Right atrium auricular region (tissue), 2 donors: Measurements from ENCODE around the gene FBXW10B. TPM values are rescaled to one million over a fixed set of nuclear protein-coding genes. Genes with fewer than 3 reads are reported as not detected.
"Not testable (repeated sequence)": the region's sequence is repeated elsewhere in the genome, so short reads cannot be mapped to it uniquely, and the experiment has no call there.

ENCODE experiments used
- DNase-seq: peaks from one replicate; pipeline ENCODE4 v3.0.0-alpha.2; 2019; ENCODE audit warnings: low spot score
- H3K27ac ChIP-seq, 2 donors: fragments of 200-600 bp; sonication (generic); 1 replicate in 1 of 2; 2 replicates in 1 of 2; pipeline ENCODE4 v1.5.1; 2016 to 2019
- H3K27me3 ChIP-seq, 2 donors: fragments of 200-600 bp; sonication (generic); one replicate each; pipeline versions ENCODE4 v1.5.1 to v1.6.0; 2017 to 2019
- H3K36me3 ChIP-seq: fragments of 200-600 bp; sonication (generic); one replicate; pipeline ENCODE4 v1.5.1; 2016
- H3K4me1 ChIP-seq, 2 donors: fragments of 200-600 bp; sonication (generic); one replicate each; pipeline versions ENCODE4 v1.5.1 to v1.6.0; 2017 to 2019
- H3K4me3 ChIP-seq, 2 donors: fragments of 200-600 bp; sonication (generic); 1 replicate in 1 of 2; 2 replicates in 1 of 2; pipeline ENCODE4 v1.5.1; 2017 to 2019; ENCODE audit warnings: mild to moderate bottlenecking in 1 of 2, moderate library complexity in 1 of 2
- H3K9me3 ChIP-seq, 2 donors: fragments of 200-600 bp; sonication (generic); one replicate each; pipeline ENCODE4 v1.5.1; 2019
- total RNA-seq, 2 donors: library from RNA; depleted of rRNA; stranded (reverse); fragments of >200 nt; gene quantifications; one replicate each; pipeline ENCODE4 v1.1.0, GENCODE V29; 2016
- TF ChIP-seq, protein P1 (sequence below), 2 donors: fragments of 200-600 bp; sonication (generic); IDR thresholded peaks; one replicate each; pipeline ENCODE4 v1.5.1; 2019; ENCODE audit warnings: antibody characterized with exemption in 2 of 2

Gene FBXW10B
- total RNA-seq, 2 donors from 2014 or later = 0.63 TPM; not detected in 1

DNA sequence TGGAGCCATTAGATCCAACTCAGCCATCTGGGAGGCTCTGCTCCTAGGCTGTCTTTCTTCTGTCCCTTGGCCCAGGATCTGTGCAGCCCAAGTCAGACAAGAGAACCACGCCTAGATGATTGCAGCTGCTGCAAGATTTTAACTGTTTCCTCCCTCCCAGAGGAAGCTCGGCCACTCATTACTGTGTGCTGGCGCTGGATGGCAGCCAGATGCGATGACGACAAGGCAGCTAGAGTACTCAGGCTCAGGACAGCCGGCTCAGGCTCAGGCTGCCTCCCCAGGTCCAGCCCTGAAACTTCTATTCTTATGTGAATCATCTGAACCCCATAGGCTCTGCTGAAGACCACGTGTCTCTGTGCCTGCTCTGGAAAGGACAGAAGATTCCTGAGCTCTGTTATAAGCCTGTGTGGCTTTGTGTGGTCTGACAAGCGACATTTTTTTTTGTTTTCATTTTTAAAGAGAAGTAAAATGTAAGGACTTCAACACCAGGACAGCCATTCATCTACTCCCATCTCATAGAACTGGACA lies 32.1 kb upstream of the FBXW10B start:
- DNase-seq = peak; percentile 98
- peak overlapping the region; percentile 85 to 86 for H3K27ac ChIP-seq
- H3K36me3 ChIP-seq = no peaks in the 10 kb centered on the region
- H3K4me3 ChIP-seq = peak overlapping the region; percentile 44 to 64
- H3K27me3 ChIP-seq = no peaks in the 10 kb centered on the region
- peaks cover 0 to 32% of the 10 kb centered on the region in 2 donors for H3K4me1 ChIP-seq
- H3K9me3 ChIP-seq = no peaks in the 10 kb centered on the region
- TF ChIP-seq, protein P1, sequence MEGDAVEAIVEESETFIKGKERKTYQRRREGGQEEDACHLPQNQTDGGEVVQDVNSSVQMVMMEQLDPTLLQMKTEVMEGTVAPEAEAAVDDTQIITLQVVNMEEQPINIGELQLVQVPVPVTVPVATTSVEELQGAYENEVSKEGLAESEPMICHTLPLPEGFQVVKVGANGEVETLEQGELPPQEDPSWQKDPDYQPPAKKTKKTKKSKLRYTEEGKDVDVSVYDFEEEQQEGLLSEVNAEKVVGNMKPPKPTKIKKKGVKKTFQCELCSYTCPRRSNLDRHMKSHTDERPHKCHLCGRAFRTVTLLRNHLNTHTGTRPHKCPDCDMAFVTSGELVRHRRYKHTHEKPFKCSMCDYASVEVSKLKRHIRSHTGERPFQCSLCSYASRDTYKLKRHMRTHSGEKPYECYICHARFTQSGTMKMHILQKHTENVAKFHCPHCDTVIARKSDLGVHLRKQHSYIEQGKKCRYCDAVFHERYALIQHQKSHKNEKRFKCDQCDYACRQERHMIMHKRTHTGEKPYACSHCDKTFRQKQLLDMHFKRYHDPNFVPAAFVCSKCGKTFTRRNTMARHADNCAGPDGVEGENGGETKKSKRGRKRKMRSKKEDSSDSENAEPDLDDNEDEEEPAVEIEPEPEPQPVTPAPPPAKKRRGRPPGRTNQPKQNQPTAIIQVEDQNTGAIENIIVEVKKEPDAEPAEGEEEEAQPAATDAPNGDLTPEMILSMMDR (IDR thresholded peaks at IDR 0.05) = no peak

DNA sequence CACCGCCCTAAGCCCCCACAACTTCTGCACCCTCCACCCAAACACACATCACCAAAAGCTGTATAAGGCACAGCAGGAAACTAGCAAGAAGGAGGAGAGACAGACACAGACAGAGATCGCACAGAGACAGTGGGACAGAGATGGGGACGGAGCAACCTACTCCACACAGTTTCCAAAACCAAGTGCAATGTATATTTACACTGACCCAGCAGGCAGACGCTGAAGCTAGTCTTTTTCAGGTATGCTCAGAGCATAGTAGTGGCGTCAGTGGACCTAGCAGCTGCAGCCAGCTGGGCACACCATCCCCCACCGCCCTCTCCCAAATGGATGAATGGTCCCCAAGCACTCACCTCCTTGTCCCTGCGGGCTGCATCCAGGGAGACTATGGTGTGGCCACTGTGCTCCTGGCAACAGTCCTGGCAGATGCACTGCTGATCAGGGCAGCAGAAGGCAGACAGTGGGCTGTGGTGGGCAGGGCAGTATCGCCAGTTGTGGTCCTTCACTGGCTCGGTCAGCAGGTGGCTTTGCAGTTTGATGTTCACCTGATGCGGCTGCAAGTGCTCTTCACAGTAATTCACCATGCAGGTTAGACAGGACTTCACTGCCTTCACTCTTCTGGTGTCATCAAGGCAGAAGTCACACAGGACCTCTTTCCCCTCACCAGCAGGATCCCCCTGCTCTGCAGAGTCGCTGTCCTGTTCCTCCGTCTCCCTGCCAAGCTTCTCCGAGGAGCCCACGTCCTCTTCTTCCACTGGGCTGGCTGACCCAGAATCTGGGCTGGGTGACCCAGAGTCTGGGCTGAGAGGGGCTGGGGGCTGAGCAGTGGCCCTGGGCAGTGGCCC lies 31.5 kb upstream of the FBXW10B start:
- DNase-seq = no peak
- H3K4me3 ChIP-seq = peak overlapping the region; percentile 44 to 64
- peaks cover 0 to 33% of the 10 kb centered on the region in 2 donors for H3K4me1 ChIP-seq
- no peaks in the 10 kb centered on the region for H3K27me3 ChIP-seq
- no peaks in the 10 kb centered on the region for H3K36me3 ChIP-seq
- no peaks in the 10 kb centered on the region for H3K9me3 ChIP-seq
- H3K27ac ChIP-seq = peak overlapping the region; percentile 85 to 86
- TF ChIP-seq, protein P1 (IDR thresholded peaks at IDR 0.05) = no peak

DNA sequence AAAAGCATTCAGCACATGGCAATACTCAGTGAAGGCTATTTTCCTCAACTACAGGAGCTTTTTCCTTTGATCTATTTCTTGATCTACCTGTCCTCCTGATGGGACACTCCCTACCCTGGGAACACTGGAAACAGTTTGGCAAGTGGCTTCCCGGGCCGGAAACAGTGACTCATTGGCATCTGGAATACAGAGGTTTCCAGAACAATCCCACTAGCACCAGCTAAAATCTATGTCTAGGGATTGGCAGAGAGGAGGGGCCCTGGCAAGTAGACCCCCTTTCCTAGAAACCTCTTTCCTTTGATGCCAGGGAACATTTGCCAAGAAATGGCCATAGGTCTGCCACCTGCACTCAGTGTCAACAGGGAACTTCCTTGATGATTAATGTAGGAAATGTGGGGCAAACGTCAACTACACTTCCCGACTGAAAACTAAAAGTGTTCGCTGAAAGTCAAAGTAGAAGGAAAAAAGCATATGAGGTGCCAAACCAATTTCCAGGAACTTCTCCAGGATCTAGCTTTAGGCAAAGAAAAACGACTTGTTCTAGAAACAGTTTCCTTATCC lies 30.4 kb upstream of the FBXW10B start:
- peak; percentile 71 for DNase-seq
- peaks cover 0 to 42% of the 10 kb centered on the region in 2 donors for H3K4me1 ChIP-seq

DNA sequence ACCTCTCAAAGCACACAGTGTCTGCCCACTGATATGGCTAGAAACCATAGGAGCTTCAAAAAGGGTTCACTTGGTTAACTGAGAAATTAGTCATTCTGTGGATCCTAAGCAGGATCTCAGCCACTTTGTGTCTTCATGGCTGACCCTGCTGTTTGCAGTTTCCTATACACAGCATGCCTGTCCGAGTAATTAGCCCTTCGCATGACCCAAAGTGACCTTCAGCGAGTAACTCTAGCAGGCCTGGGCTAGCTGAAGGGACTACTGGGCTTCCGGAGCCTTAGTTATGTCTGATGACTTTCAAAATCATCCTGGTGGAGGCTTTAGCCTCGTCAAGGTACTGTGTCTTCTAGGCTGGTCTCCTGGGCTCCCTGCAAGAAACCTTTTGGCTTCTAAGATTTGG lies 28.9 kb upstream of the FBXW10B start:
- H3K9me3 ChIP-seq = no peaks in the 10 kb centered on the region
- H3K4me1 ChIP-seq = peaks cover 0 to 42% of the 10 kb centered on the region in 2 donors
- no peaks in the 10 kb centered on the region for H3K36me3 ChIP-seq
- H3K27me3 ChIP-seq = no peaks in the 10 kb centered on the region
- DNase-seq = no peak
- H3K27ac ChIP-seq = peak overlapping the region; percentile 50 to 85
- peak overlapping the region in 1 of 2 donors; percentile 64 for H3K4me3 ChIP-seq
- TF ChIP-seq, protein P1 (IDR thresholded peaks at IDR 0.05) = no peak

More for the DNA sequence above, 30.4 kb upstream of the FBXW10B start:
- no peaks in the 10 kb centered on the region for H3K27me3 ChIP-seq
- H3K9me3 ChIP-seq = no peaks in the 10 kb centered on the region
- H3K27ac ChIP-seq = peak overlapping the region; percentile 85 to 86
- TF ChIP-seq, protein P1 (IDR thresholded peaks at IDR 0.05) = no peak
- H3K4me3 ChIP-seq = peak overlapping the region; percentile 44 to 64
- H3K36me3 ChIP-seq = no peaks in the 10 kb centered on the region

DNA sequence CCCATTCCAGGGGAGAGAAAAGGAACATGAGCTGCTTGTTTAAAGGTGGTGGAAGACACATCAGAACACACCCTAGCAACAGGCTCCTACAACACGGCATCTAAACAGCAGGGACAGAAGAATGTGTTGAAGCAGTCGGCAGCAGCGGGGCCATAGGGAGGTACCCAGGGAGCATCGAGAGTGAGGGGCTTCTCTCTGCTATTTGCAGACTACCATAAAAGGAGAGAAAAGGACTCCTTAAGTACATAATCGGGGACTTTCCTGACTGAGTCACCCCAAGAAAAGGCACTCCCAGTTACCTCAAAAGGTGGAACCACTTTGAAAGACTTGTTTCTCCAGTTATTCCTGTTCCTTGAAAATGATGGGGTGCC lies 26.4 kb upstream of the FBXW10B start:
- Histone ChIP-seq H3K4me1 (peaks cover 0 to 36% of the 10 kb centered on the region in 2 donors), H3K27ac (peak overlapping the region; percentile 40 to 58)
- H3K27me3 ChIP-seq, H3K9me3 ChIP-seq, H3K36me3 ChIP-seq, DNase-seq, H3K4me3 ChIP-seq: not testable (repeated sequence)

DNA sequence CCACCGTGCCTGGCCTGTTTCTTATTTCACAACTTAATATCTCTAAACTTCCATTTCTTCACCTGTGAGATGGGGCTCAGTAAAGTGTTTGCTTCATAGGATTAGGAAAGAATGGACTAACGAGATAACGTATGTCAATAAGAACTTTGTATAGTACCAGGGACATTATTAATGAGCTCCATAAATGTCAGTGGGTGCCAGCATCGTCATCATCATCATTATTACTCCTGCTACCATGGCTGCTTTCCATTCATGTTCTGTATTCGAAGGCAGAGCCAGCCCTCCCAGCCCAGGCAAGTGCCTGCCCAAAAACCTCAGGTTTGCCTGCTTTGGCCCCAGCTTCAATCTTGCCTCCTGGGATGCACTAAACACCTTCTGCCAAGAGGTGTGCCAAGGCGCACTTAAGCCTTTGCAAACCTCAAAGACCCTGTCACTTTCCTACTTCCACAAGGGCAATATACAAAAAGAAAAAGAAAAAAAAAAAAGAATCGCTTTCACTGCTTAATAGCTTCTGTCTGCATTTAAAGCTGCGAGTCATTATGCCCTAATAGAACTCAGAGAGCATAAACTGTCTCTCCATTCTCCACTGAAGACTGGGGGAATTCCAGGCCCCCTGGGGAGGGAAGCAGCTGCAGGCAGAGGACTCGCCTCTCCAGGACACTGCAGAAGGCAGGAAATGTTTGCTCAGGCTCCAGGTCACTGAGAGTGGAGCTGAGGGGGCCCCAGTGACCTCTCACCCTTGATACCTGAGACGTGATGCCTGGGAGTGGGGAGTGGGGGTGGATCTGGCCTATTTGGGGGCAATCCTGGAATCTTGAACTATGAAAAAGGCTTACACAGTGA lies 25.8 kb upstream of the FBXW10B start:
- H3K4me1 ChIP-seq = peaks cover 0 to 30% of the 10 kb centered on the region in 2 donors
- H3K27ac ChIP-seq = peak overlapping the region; percentile 40 to 58
- H3K36me3 ChIP-seq, H3K9me3 ChIP-seq, H3K27me3 ChIP-seq, H3K4me3 ChIP-seq, DNase-seq: not testable (repeated sequence)

DNA sequence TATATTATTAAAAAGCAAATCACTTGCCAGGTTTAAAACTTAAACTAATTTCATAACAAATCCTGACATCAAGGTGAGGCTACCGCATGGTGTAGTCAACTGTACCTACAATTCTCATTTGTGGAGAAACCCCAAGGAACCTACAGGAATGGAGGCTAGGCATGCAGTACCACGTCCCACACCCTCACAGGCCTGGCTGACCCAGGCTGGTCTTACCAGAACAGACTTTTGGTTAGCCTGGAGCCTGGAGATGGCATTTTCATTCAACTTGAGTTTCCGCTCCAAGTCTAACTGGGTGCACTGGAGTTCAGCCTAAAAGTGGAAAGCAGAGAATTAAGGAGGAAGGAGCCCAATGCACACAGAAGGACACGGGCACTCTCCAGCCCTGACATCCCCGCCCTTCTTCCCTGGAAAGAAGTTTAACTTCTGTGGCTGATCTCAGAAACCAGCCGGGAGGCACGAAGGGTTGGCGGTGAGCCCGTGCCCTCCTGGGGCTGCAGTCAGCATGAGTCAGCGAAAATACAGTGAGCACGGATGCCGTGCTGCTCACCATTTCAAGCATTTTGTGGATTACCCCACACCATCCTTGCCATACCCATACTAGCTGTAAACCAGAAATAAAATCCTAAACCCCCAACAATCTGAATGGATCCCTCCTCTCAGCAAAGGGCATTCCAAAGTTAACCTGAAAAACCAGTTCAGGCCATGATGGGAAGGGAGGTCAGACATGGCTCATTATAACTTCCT lies 23.2 kb upstream of the FBXW10B start:
- H3K27ac ChIP-seq = not testable (repeated sequence)

DNA sequence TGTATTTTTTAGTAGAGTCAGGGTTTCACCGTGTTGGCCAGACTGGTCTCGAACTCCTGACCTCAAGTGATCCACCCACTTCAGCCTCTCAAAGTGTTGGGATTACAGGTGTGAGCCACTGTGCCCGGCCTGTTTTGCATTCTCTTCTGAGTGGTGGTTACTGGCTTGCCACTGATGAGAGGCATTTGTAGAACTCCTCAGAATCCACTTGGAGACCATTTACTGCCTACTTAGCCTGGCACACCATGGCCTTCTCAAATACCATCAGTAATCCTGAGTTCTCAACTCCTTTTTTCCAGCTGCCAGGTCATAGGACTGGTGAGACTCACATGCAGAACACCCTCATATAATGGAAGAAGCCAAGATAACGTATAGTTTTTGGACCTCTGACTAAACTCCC lies 22.5 kb upstream of the FBXW10B start:
- not testable (repeated sequence) for H3K27ac ChIP-seq, H3K4me1 ChIP-seq, H3K36me3 ChIP-seq, H3K4me3 ChIP-seq, DNase-seq, H3K27me3 ChIP-seq, H3K9me3 ChIP-seq

More for the DNA sequence above, 23.2 kb upstream of the FBXW10B start:
- not testable (repeated sequence) for H3K9me3 ChIP-seq, H3K27me3 ChIP-seq, H3K36me3 ChIP-seq, DNase-seq, H3K4me3 ChIP-seq, H3K4me1 ChIP-seq

DNA sequence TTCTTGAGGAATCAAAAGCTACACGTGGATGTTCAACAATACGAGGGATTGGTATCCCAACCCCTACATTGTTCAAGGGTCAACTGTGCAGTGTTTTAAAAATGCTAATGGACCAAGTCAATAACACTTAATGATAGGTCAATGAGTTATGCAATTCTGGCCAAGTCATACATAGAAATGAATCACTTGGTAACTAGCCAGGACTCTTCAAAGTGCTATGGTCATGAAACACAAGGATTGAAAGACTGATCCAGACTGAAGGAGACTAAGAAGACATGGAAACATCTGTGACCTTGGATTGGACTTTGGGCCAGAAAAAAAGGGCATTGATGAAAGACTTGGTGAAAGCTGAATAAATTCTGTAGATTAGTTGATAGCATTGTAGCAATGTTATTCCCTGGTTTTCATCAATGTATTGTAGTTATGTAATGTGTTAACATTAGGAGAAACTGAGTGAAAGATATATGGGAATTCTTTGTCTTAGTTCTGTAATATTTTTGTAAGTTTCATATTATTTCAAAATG lies 11.5 kb upstream of the FBXW10B start:
- not testable (repeated sequence) for H3K36me3 ChIP-seq, H3K4me1 ChIP-seq, H3K4me3 ChIP-seq, H3K27ac ChIP-seq, H3K9me3 ChIP-seq, H3K27me3 ChIP-seq, DNase-seq
